ENCODE results near the gene FREM2.

GRCh38 chr13:38664906-38665305 lies 22.0 kb upstream of the FREM2 start:
- TF ChIP-seq EZH2 (IDR thresholded peaks at IDR 0.05; ENCODE audit: borderline replicate concordance, low read depth, low read length, severe bottlenecking) (no peak), CTCF (IDR thresholded peaks at IDR 0.05; ENCODE audit: extremely low read depth in 1 of 2, insufficient read depth in 1 of 2, low read depth in 1 of 2, low read length in 2 of 2) (no peak)

Data from endothelial cell of umbilical vein (primary cell).